ENCODE results near the gene TIMELESS. TPM values are rescaled to one million over a fixed set of nuclear protein-coding genes. Genes with fewer than 3 reads are reported as not detected.
"Not testable (repeated sequence)": the region's sequence is repeated elsewhere in the genome, so short reads cannot be mapped to it uniquely, and the experiment has no call there.

TIMELESS gene
- total RNA-seq, 1 donor from 2014 or later: 108 TPM

DNA sequence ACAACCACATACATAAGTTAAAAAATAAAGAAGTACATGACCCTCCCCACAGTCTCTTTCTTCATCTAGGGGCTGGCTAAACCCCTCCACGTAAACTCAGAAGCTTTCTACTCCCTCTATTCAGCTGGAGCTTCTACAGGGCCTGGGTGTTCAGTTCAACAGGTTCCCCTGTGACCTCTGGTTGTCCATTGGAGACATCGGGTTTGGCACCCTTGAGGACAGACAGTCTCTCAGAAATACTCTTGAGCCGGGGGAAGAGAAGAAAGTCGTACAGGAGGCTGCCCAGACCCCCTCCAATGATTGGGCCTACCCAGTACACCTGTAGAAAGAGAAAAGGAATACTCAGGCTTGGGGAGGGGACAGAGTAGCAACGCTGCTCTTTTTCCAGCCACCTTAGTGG is 1.9 kb upstream of the TIMELESS start:
- no peak for DNase-seq (ENCODE audit: low read depth, low spot score)
- peaks cover 30% of the 10 kb centered on the region for H3K4me1 Mint-ChIP-seq
- H3K4me3 Mint-ChIP-seq: peak overlapping the region; percentile 76
- H3K27ac Mint-ChIP-seq (ENCODE audit: unreplicated experiment): no peak overlapping the region
- TF ChIP-seq, protein P1, sequence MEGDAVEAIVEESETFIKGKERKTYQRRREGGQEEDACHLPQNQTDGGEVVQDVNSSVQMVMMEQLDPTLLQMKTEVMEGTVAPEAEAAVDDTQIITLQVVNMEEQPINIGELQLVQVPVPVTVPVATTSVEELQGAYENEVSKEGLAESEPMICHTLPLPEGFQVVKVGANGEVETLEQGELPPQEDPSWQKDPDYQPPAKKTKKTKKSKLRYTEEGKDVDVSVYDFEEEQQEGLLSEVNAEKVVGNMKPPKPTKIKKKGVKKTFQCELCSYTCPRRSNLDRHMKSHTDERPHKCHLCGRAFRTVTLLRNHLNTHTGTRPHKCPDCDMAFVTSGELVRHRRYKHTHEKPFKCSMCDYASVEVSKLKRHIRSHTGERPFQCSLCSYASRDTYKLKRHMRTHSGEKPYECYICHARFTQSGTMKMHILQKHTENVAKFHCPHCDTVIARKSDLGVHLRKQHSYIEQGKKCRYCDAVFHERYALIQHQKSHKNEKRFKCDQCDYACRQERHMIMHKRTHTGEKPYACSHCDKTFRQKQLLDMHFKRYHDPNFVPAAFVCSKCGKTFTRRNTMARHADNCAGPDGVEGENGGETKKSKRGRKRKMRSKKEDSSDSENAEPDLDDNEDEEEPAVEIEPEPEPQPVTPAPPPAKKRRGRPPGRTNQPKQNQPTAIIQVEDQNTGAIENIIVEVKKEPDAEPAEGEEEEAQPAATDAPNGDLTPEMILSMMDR (conservative IDR thresholded peaks at IDR 0.05): no peak
- H3K36me3 Mint-ChIP-seq (ENCODE audit: low read depth): peaks cover 10% of the 10 kb centered on the region
- H3K27me3 Mint-ChIP-seq (ENCODE audit: low read depth): no peaks in the 10 kb centered on the region
- peaks cover under 1% of the 10 kb centered on the region for H3K9me3 Mint-ChIP-seq

DNA sequence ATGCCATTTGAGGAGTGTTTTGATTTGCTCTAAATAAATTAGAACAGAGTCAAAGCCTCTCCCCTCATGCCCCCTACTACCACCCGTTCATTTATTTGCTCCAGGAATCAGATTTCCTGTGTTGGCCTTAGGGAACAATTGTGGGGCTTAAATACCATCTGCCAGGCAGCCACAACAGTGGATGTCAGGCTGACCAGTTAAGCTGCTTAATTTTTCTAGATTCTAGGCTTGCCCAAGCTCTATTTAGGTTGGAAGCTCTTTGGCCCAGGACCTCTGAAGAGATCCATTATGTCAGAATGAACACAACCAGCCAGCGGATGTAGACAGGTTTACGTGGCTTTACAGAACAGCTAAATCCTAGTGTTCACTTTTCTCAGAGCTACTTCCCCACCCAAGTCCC is 1.0 kb upstream of the TIMELESS start:
- peak overlapping the region; percentile 97 for H3K4me3 Mint-ChIP-seq
- TF ChIP-seq, protein P1 (conservative IDR thresholded peaks at IDR 0.05): no peak
- peaks cover 2% of the 10 kb centered on the region for H3K9me3 Mint-ChIP-seq
- H3K4me1 Mint-ChIP-seq: peaks cover 36% of the 10 kb centered on the region
- no peaks in the 10 kb centered on the region for H3K27me3 Mint-ChIP-seq (ENCODE audit: low read depth)
- DNase-seq (ENCODE audit: low read depth, low spot score): no peak
- H3K27ac Mint-ChIP-seq (ENCODE audit: unreplicated experiment): no peak overlapping the region
- H3K36me3 Mint-ChIP-seq (ENCODE audit: low read depth): peaks cover 14% of the 10 kb centered on the region

DNA sequence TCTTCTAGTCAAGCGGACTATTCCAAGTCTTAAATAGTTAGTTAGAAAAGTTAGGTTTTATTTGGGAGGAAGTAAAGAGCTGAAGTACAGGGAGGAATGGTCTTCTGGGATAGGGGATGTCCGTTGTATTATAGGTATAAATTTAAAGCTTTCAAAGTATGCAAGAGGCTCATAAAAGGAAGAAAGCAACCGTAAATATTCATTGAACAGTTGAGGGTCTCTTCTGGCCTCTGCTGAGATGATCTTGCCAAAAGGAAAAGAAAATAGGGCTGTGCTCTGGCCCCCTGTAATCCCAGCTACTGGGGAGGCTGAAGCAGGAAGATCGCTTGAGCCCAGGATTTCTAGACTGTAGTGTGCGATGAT is 377 bp upstream of the TIMELESS start:
- Mint-ChIP-seq H3K27ac (ENCODE audit: unreplicated experiment) (peak overlapping the region; percentile 98), H3K36me3 (ENCODE audit: low read depth) (peaks cover 18% of the 10 kb centered on the region), H3K9me3 (peaks cover 2% of the 10 kb centered on the region), H3K4me3 (peak overlapping the region; percentile 97), H3K4me1 (peaks cover 36% of the 10 kb centered on the region), H3K27me3 (ENCODE audit: low read depth) (no peaks in the 10 kb centered on the region)
- no peak for DNase-seq (ENCODE audit: low read depth, low spot score)
- TF ChIP-seq, protein P1 (conservative IDR thresholded peaks at IDR 0.05): no peak

DNA sequence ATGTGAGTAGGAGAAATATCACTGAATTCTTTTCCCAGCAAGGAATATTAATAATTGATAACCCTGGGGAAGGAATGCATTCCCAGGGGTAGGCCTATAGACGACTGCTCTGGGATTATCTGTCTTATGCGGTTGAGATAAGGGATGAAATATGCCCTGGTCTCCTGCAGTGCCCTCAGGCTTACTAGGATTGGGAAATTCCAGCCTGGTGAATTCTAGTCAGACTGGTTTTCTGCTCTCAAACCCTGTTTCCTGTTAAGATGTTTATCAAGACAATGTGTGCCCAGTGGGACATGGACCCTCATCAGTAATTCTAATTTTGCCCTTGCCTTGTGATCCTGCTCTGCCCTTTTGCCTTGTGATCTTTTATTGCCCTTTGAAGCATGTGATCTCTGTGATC is 6.0 kb downstream of the TIMELESS start:
- H3K9me3 Mint-ChIP-seq; H3K4me3 Mint-ChIP-seq; H3K27me3 Mint-ChIP-seq (ENCODE audit: low read depth); H3K27ac Mint-ChIP-seq (ENCODE audit: unreplicated experiment); DNase-seq (ENCODE audit: low read depth, low spot score): not testable (repeated sequence)
- H3K4me1 Mint-ChIP-seq: peaks cover 35% of the 10 kb centered on the region
- H3K36me3 Mint-ChIP-seq (ENCODE audit: low read depth): peaks cover 36% of the 10 kb centered on the region

DNA sequence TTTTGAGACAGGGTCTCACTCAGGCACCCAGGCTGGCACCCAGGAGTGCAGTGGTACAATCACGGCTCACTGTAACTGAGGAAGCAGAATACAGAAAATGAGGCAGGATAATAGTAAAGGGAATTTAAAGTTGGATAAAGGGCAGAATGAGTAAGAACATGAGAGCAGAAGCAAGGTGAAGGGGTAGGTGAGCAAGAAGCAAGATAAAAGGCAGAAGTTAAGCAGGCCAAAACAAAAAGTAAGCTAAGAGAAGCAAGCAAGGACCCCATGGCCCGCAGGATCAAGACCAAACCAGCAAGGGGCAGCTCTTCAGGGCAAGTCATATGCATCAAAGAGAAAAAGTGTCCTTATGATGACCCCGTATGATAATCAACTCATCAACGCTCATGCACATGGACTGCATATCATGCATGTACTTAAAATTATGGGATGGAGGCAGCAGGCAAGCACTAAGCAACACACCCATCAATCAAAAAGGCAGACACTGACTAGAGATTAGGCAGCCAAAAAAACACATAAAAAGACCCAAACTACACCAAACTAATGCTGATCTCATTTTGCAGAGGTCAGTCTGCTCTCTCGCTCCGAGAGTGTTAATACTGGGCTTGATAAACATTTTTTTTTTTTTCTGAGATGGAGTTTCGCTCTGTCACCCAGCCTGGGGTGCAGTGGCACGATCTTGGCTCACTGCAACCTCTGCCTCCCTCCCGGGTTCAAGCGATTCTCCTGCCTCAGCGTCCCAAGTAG is 11.6 kb downstream of the TIMELESS start:
- H3K27ac Mint-ChIP-seq (ENCODE audit: unreplicated experiment): no peak overlapping the region

DNA sequence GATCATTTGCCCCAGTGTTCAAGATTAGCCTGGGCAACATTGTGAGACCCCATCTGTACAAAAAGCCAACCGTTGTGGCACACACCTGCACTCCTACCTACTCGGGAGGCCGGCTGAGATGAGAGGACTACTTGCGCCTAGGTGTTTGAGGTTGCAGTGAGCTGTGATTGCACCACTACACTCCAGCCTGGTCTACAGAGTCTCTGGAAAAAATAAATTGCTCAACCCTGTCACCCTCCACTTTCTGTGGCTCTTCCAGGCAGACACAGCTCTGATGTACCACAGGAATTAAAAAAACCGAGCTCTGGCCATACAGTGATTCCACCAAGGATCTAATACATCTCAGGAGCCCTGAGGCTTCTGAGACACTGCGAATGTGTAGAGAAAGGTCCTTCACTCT is 14.4 kb downstream of the TIMELESS start:
- Mint-ChIP-seq H3K4me3 (no peak overlapping the region), H3K27me3 (ENCODE audit: low read depth) (no peaks in the 10 kb centered on the region), H3K4me1 (peaks cover 7% of the 10 kb centered on the region), H3K36me3 (ENCODE audit: low read depth) (peaks cover 5% of the 10 kb centered on the region), H3K27ac (ENCODE audit: unreplicated experiment) (peak overlapping the region; percentile 47), H3K9me3 (no peaks in the 10 kb centered on the region)
- no peak for DNase-seq (ENCODE audit: low read depth, low spot score)
- TF ChIP-seq, protein P1 (conservative IDR thresholded peaks at IDR 0.05): no peak

More for the DNA sequence above, 11.6 kb downstream of the TIMELESS start:
- no peaks in the 10 kb centered on the region for H3K27me3 Mint-ChIP-seq (ENCODE audit: low read depth)
- H3K4me1 Mint-ChIP-seq: peaks cover 15% of the 10 kb centered on the region
- TF ChIP-seq, protein P1 (conservative IDR thresholded peaks at IDR 0.05): no peak
- H3K4me3 Mint-ChIP-seq: no peak overlapping the region
- peaks cover 7% of the 10 kb centered on the region for H3K36me3 Mint-ChIP-seq (ENCODE audit: low read depth)
- DNase-seq (ENCODE audit: low read depth, low spot score): no peak
- no peaks in the 10 kb centered on the region for H3K9me3 Mint-ChIP-seq
